Parathyroid adenoma (tissue), 2 donors: Measurements from ENCODE around the gene TTC39C.

Experiments
- H2AFZ ChIP-seq: fragments of 300-600 bp; sonication (generic); one replicate; pipeline ENCODE4 v1.7.0; 2017; ENCODE audit warnings: antibody characterized with exemption, mild to moderate bottlenecking
- H3K27ac ChIP-seq: fragments of 300-600 bp; sonication (generic); one replicate; pipeline ENCODE4 v1.7.0; 2017
- H3K27me3 ChIP-seq: fragments of 300-600 bp; sonication (generic); one replicate; pipeline ENCODE4 v1.7.0; 2017; ENCODE audit warnings: low read length; ENCODE audit not compliant: control insufficient read depth, insufficient read depth
- H3K36me3 ChIP-seq: fragments of 300-600 bp; sonication (generic); one replicate; pipeline ENCODE4 v1.7.0; 2017; ENCODE audit warnings: low read length; ENCODE audit not compliant: control insufficient read depth, insufficient read depth
- H3K4me1 ChIP-seq: fragments of 300-600 bp; sonication (generic); one replicate; pipeline ENCODE4 v1.7.0; 2017; ENCODE audit warnings: control low read depth
- H3K4me2 ChIP-seq: fragments of 300-600 bp; sonication (generic); one replicate; pipeline ENCODE4 v1.7.0; 2017; ENCODE audit warnings: low read length
- H3K4me3 ChIP-seq: fragments of 300-600 bp; sonication (generic); one replicate; pipeline ENCODE4 v1.7.0; 2017; ENCODE audit warnings: low read depth, low read length
- H3K79me2 ChIP-seq: fragments of 300-600 bp; sonication (generic); one replicate; pipeline ENCODE4 v1.7.0; 2017; ENCODE audit warnings: control low read depth
- H3K9ac ChIP-seq: fragments of 300-600 bp; sonication (generic); one replicate; pipeline ENCODE4 v1.7.0; 2017; ENCODE audit warnings: mild to moderate bottlenecking
- H3K9me3 ChIP-seq: fragments of 300-600 bp; sonication (generic); one replicate; pipeline ENCODE4 v1.7.0; 2017; ENCODE audit warnings: low read length; ENCODE audit not compliant: control insufficient read depth
- CTCF ChIP-seq: fragments of 300-600 bp; sonication (generic); IDR thresholded peaks from one replicate; pipeline ENCODE4 v1.7.0; 2017; ENCODE audit warnings: antibody characterized with exemption, mild to moderate bottlenecking
- donor health status: primary hyperparathyroidism.

TTC39C gene

GRCh38 chr18:23998820-23999219, 15.7 kb upstream of the TTC39C start:
- TF ChIP-seq CTCF: no peak
- no peak overlapping the region for H3K9ac ChIP-seq

DNA sequence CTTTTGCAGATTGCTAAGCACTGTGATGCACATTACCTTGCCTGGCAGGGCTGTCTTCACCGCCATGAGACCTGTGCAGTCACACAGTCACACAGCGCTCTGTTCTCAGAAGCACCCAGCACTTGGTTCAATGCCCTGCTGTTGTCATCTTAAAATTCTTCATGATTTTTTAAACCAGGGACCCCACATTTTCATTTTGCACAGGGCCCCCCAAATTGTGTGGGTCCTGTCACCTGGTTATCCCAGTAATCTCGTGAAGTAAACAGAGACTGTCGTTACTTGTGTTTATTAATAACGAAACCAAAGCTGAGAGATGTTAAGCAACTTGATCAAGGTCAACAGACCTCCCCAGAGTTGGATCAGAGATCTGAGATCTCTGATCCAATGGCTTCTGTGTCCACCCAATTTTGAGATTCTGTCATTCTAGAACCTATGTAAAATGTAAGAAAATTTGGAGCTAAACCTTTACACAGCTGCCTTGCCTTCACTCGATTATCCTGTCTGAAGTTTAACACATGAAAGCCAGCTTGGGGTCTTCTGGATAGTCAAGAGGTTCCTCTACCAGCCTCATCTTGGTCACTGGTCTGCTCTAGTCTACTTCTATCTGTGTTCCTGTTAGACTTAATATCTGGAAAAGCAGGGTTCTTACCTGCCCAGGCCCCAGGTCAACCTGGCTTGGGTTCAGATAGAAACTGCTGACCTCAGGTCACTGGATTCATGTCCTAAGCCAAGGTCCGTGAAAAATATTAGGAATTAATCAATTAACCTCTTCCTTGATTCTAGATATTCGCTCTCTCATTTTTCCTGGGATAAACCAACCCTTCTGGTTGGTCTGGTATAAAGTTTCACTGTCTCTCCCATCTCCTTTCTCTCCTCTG, 13.7 kb upstream of the TTC39C start:
- H2AFZ ChIP-seq: no peak overlapping the region
- no peak overlapping the region for H3K4me3 ChIP-seq
- no peak overlapping the region for H3K4me2 ChIP-seq
- no peaks in the 10 kb centered on the region for H3K27me3 ChIP-seq
- H3K27ac ChIP-seq: no peak overlapping the region
- no peaks in the 10 kb centered on the region for H3K79me2 ChIP-seq
- TF ChIP-seq CTCF: no peak
- no peaks in the 10 kb centered on the region for H3K36me3 ChIP-seq
- H3K9me3 ChIP-seq: no peaks in the 10 kb centered on the region
- H3K9ac ChIP-seq: no peak overlapping the region
- no peaks in the 10 kb centered on the region for H3K4me1 ChIP-seq

More at GRCh38 chr18:23998820-23999219, 15.7 kb upstream of the TTC39C start:
- Histone ChIP-seq H3K4me2 (no peak overlapping the region), H3K9me3 (no peaks in the 10 kb centered on the region), H3K27me3 (no peaks in the 10 kb centered on the region), H2AFZ (no peak overlapping the region), H3K27ac (no peak overlapping the region), H3K4me3 (no peak overlapping the region), H3K79me2 (no peaks in the 10 kb centered on the region), H3K4me1 (no peaks in the 10 kb centered on the region), H3K36me3 (no peaks in the 10 kb centered on the region)

DNA sequence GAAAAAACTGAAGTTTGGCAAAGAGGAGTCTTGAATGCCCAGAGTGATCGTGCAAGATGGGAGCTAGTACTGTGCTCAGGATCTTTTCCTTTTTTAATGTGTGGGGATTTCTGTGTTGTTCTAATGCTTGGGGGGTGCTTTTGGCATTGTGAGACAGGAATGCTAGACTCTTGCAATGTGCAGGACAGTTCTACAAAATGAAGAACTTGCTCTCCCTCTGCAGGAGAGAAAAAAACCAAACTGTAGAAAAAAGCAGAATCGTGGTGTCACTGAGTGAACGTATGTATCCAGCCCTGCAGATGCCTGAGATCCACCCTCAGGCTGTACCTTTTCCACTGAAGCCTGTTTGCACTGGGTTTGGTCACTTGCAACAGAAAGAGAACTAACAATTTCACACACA, 12.1 kb upstream of the TTC39C start:
- Histone ChIP-seq H2AFZ (no peak overlapping the region), H3K27ac (no peak overlapping the region), H3K4me1 (no peaks in the 10 kb centered on the region), H3K9me3 (no peaks in the 10 kb centered on the region), H3K36me3 (no peaks in the 10 kb centered on the region), H3K9ac (no peak overlapping the region), H3K4me2 (no peak overlapping the region), H3K79me2 (no peaks in the 10 kb centered on the region), H3K27me3 (no peaks in the 10 kb centered on the region), H3K4me3 (no peak overlapping the region)
- no peak for TF ChIP-seq CTCF

GRCh38 chr18:24003288-24003687, 11.3 kb upstream of the TTC39C start:
- no peaks in the 10 kb centered on the region for H3K9me3 ChIP-seq
- TF ChIP-seq CTCF: no peak
- H3K36me3 ChIP-seq: no peaks in the 10 kb centered on the region
- H3K27ac ChIP-seq: no peak overlapping the region
- no peak overlapping the region for H2AFZ ChIP-seq
- H3K27me3 ChIP-seq: no peaks in the 10 kb centered on the region
- H3K4me2 ChIP-seq: no peak overlapping the region
- no peaks in the 10 kb centered on the region for H3K79me2 ChIP-seq
- H3K4me3 ChIP-seq: no peak overlapping the region
- no peak overlapping the region for H3K9ac ChIP-seq
- H3K4me1 ChIP-seq: no peaks in the 10 kb centered on the region
